ENCODE results near the gene CBX1.

DNA sequence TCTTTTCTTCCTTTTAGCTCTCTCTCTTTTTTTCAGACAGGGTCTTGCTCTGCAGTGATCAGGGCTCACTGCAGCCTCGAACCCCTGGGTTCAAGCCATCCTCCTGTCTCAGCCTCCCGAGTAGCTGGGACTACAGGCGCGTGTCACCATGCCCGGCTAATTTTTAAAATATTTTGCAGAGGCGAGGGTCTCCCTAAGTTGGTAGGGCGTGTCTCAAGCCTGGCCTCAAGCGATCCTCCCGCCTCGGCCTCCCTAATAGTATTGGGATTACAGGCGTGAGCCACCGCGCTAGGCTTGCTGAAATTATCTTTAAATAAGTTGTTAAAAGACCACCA lies 5.5 kb upstream of the CBX1 start:
- TF ChIP-seq AGO1 (IDR thresholded peaks at IDR 0.05; ENCODE audit: low read depth, low read length, poor library complexity, severe bottlenecking) = no peak
- TF ChIP-seq EP300 (IDR thresholded peaks at IDR 0.05; ENCODE audit: low read depth in 2 of 2, low read length in 2 of 2) = no peak
- no peak for TF ChIP-seq EP300 (CRISPR knock-in tag; IDR thresholded peaks at IDR 0.05; ENCODE audit: borderline replicate concordance)
